Bronchial epithelial cell (primary cell): Measurements from ENCODE around the gene MAPK6. TPM values are rescaled to one million over a fixed set of nuclear protein-coding genes. Genes with fewer than 3 reads are reported as not detected.

ENCODE experiments used
- DNase-seq: peaks from one replicate; pipeline ENCODE4 v3.0.0-alpha.2; 2010; ENCODE audit warnings: low read depth
- FAIRE-seq: peaks from 2 replicates; lab custom pipeline; 2011; peaks lifted over from hg19 to GRCh38; lab: Jason Lieb, UNC
- H3K27me3 ChIP-seq: 2 replicates; pipeline ENCODE4 v1.5.1; 2011; ENCODE audit warnings: low read length; ENCODE audit not compliant: control insufficient read depth, insufficient read depth
- H3K36me3 ChIP-seq: 2 replicates; pipeline ENCODE4 v1.5.1; 2011; ENCODE audit warnings: low read length; ENCODE audit not compliant: control insufficient read depth, insufficient read depth
- H3K4me3 ChIP-seq: 2 replicates; pipeline ENCODE4 v1.5.1; 2011; ENCODE audit warnings: mild to moderate bottlenecking, low read depth, low read length, control low read depth
- total RNA-seq: library from RNA; depleted of rRNA; stranded (reverse); fragments of >200 nt; gene quantifications from 2 replicates; pipeline ENCODE4 v1.2.1, GENCODE V29; 2014
- TF ChIP-seq, protein P1 (sequence below): IDR thresholded peaks from 2 replicates; pipeline ENCODE4 v1.5.1; 2011; ENCODE audit warnings: mild to moderate bottlenecking, moderate library complexity, low read length, control low read depth, inconsistent platforms; ENCODE audit not compliant: insufficient read depth, severe bottlenecking

Gene MAPK6
- total RNA-seq, 1 donor from 2014 or later, result 156 TPM

DNA sequence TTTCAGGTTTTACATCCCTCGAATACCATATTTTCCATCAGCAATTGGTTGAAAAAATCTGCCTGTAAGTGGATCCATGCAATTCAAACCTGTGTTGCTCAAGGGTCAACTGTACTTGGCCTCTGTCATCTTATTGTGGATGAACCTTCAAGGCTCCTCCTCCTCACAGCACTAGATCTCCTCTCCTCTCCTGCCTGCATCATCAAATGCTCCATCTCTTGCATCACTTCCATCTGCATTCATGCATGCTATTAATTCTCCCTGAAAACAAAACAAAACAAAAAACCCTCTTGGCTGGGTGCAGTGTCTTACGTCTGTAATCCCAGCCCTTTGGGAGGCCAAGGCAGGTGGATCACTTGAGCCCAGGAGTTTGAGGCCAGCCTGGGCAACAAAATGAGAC, 83.4 kb downstream of the MAPK6 start:
- peak; percentile 58 for DNase-seq
- no peak for FAIRE-seq

DNA sequence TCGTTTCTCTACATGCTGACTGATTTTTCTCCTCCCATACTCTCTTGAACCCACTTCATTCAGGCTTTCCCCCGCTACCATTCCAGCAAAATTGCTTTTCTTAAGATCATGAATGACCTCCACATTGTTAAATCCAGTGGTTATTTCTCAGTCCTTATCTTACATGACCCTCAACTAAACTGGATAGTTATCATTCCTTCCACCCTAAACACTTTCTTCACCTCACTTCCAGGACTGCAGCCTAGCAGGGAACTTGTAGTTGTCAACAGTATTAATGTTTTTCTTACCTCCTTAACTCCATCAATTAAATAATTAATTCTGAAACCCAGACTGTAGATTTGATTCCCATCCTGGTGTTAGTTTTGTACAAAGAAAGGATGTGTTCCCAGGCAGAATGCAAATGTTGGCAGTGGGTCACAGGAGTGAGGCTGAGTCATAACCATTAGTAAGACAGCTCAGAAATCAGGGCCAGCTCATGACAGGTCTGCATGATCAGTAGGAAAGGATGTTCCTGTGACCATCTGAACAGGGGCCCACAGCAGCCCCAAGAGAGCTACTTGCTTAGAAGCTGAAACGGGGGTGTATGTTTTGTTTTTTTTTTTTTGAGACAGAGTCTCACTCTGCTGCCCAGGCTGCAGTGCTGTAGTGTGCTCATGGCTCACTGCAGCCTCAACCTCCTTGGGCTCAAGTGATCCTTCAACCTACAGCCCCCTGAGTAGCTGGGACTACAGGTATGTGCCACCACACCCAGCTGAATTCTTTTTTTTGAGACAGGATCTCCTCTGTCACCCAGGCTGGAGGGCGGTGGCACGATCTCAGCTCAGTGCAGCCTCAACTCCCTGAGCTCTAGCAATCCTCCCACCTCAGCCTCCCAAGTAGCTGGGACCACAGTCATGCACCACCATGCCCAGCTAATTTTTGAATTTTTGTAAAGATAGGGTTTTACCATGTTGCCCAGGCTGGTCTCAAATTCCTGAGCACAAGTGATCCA, 84.5 kb downstream of the MAPK6 start:
- H3K27me3 ChIP-seq, result no peaks in the 10 kb centered on the region
- no peak for FAIRE-seq
- H3K36me3 ChIP-seq, result no peaks in the 10 kb centered on the region
- TF ChIP-seq, protein P1, sequence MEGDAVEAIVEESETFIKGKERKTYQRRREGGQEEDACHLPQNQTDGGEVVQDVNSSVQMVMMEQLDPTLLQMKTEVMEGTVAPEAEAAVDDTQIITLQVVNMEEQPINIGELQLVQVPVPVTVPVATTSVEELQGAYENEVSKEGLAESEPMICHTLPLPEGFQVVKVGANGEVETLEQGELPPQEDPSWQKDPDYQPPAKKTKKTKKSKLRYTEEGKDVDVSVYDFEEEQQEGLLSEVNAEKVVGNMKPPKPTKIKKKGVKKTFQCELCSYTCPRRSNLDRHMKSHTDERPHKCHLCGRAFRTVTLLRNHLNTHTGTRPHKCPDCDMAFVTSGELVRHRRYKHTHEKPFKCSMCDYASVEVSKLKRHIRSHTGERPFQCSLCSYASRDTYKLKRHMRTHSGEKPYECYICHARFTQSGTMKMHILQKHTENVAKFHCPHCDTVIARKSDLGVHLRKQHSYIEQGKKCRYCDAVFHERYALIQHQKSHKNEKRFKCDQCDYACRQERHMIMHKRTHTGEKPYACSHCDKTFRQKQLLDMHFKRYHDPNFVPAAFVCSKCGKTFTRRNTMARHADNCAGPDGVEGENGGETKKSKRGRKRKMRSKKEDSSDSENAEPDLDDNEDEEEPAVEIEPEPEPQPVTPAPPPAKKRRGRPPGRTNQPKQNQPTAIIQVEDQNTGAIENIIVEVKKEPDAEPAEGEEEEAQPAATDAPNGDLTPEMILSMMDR, result no peak
- peak; percentile 93 for DNase-seq
- H3K4me3 ChIP-seq, result no peak overlapping the region

More for the DNA sequence above, 83.4 kb downstream of the MAPK6 start:
- H3K4me3 ChIP-seq, result no peak overlapping the region
- no peaks in the 10 kb centered on the region for H3K36me3 ChIP-seq
- TF ChIP-seq, protein P1, result no peak
- no peaks in the 10 kb centered on the region for H3K27me3 ChIP-seq

DNA sequence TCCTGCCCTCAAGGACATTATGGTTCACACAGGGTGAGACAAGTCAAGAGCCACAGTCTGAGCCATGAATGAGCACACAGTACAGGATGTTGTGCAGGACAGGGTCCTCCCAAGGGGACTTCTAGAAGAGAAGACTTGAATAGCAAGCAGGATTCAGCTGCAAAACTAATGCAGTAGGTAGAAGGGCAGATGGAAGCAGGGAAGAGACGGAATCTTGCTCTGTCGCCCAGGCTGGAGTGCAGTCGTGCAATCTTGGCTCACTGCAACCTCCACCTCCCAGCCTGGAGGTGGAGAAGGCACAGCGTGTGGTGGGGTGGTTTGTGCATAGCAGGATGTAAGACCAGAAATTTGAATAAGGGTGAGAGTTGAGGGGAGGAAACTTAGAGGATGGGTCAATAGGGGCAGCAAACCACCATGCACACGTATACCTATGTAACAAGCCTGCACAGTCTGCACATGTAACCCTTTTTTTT, 85.5 kb downstream of the MAPK6 start:
- H3K27me3 ChIP-seq, result no peaks in the 10 kb centered on the region
- no peak overlapping the region for H3K4me3 ChIP-seq
- no peaks in the 10 kb centered on the region for H3K36me3 ChIP-seq
- FAIRE-seq (no peak), DNase-seq (no peak)
- TF ChIP-seq, protein P1, result no peak

DNA sequence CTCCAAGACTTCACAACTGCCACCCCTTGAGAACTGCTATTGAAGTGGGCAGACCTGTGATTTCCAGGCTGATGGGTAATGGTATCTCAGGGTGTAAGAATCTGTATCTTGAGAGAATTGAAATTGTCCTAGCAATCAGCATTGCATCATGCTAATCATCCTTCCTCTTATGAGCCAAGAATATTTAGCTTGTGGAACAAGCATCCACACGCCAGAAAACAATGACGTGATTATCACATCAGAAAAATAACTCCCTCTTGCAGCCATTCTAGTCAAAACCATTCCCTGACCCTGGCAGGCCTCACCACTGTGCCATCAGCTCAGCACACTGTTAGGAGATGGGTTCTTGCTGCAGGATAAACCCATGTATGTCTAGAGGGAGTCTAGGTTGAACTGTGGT, 86.8 kb downstream of the MAPK6 start:
- Histone ChIP-seq H3K36me3 (no peaks in the 10 kb centered on the region), H3K27me3 (no peaks in the 10 kb centered on the region), H3K4me3 (no peak overlapping the region)
- peak; percentile 90 for DNase-seq
- TF ChIP-seq, protein P1, result no peak
- FAIRE-seq, result no peak

DNA sequence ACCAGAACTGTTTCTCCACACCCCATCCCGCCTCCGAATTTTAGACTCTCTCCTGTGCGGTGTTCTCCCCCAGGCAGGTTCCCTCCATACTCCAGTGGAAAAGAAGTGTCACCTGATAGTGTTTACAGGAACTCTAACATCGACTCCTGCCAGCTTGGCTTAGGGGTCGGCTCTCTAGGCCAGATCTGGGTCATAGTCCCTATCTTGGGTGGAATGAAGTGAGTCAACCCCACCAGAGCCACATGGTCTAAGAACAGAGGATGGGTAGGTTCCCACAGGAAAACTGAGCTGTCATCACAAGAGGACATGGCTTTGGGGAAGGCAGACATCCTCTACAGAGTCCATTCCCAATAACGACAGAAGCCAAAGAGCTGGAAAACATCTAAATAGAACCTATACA, 87.6 kb downstream of the MAPK6 start:
- TF ChIP-seq, protein P1, result no peak
- Histone ChIP-seq H3K27me3 (no peaks in the 10 kb centered on the region), H3K4me3 (no peak overlapping the region), H3K36me3 (no peaks in the 10 kb centered on the region)
- FAIRE-seq (no peak), DNase-seq (no peak)
